Breast epithelium (tissue), 4 donors: ENCODE results near the gene IGF1R. TPM values are rescaled to one million over a fixed set of nuclear protein-coding genes. Genes with fewer than 3 reads are reported as not detected.
A peak's percentile ranks its signal among the peaks of the same experiment; 100 is the strongest.

Experiments
- DNase-seq, 2 donors: peaks; one replicate each; pipeline ENCODE4 v3.0.0-alpha.2; 2019; ENCODE audit warnings: low spot score in 2 of 2
- H3K27ac ChIP-seq, 2 donors: fragments of 200-600 bp; sonication (generic) in 1 of 2; one replicate each; pipeline ENCODE4 v1.5.1; 2016 to 2019; ENCODE audit warnings: mild to moderate bottlenecking in 1 of 2
- H3K27me3 ChIP-seq, 2 donors: fragments of 200-600 bp; sonication (generic) in 1 of 2; one replicate each; pipeline versions ENCODE4 v1.5.1 to v1.6.0; 2017 to 2019; ENCODE audit warnings: control low read depth in 1 of 2, mild to moderate bottlenecking in 1 of 2
- H3K36me3 ChIP-seq: fragments of 200-600 bp; one replicate; pipeline ENCODE4 v1.5.1; 2019
- H3K4me1 ChIP-seq, 2 donors: fragments of 200-600 bp; sonication (generic); one replicate each; pipeline ENCODE4 v1.5.1; 2016 to 2019; ENCODE audit warnings: control low read depth in 1 of 2
- H3K4me3 ChIP-seq, 3 donors: fragments of 200-600 bp; sonication (generic); 1 replicate in 2 of 3; 2 replicates in 1 of 3; pipeline ENCODE4 v1.5.1; 2016 to 2019; ENCODE audit warnings: mild to moderate bottlenecking in 3 of 3, moderate library complexity in 2 of 3
- H3K9me3 ChIP-seq, 2 donors: fragments of 200-600 bp; sonication (generic) in 1 of 2; one replicate each; pipeline ENCODE4 v1.5.1; 2016 to 2019; ENCODE audit warnings: control low read depth in 1 of 2
- POLR2A ChIP-seq: fragments of 450-650 bp; IDR thresholded peaks from one replicate; pipeline ENCODE4 v1.6.1; 2016; ENCODE audit warnings: antibody characterized with exemption, mild to moderate bottlenecking, moderate library complexity
- POLR2AphosphoS5 ChIP-seq, 3 donors: sonication (generic); formaldehyde crosslinking; IDR thresholded peaks; one replicate each; pipeline ENCODE4 v1.6.1; 2017; ENCODE audit warnings: antibody characterized with exemption in 3 of 3
- intact Hi-C: fragments of 100-400 bp; cut with DNase I; formaldehyde crosslinking; loops from one replicate; pipeline ENCODE4 v1.15.1; 2023; ENCODE audit warnings: low total_unique reads
- total RNA-seq, 3 donors: library from RNA; depleted of rRNA; stranded (reverse); fragments of >200 nt; gene quantifications; one replicate each; pipeline ENCODE4 v1.1.0, GENCODE V29; 2016
- TF ChIP-seq, protein P1 (sequence below), 3 donors: fragments of 450-650 bp; IDR thresholded peaks; one replicate each; pipeline ENCODE4 v1.5.1; 2016 to 2017; ENCODE audit warnings: antibody characterized with exemption in 3 of 3, mild to moderate bottlenecking in 3 of 3, moderate library complexity in 3 of 3

The IGF1R gene
- total RNA-seq, 3 donors from 2014 or later, result 61.8 to 146 (median 103) TPM

DNA sequence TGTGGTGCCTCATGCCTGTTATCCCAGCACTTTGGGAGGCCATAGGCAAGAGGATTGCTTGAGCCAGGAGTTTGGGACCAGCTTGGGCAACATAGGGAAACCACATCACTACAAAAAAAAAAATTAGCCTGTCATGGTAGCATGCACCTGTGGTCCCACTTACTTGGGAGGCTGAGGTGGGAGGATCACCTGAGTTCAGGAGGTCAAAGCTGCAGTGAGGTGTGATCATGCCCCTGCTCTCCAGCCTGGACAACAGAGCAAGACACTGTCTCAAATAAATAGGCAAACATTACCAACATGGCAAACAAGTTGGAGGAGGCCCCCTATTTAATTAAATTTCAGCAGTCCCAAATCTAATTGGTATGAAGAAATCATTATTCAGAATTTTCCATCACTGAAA lies 215.6 kb downstream of the IGF1R start:
- Histone ChIP-seq H3K27ac (no peak overlapping the region), H3K36me3 (no peaks in the 10 kb centered on the region), H3K27me3 (no peaks in the 10 kb centered on the region), H3K4me3 (no peak overlapping the region), H3K4me1 (peaks cover 0 to 7% of the 10 kb centered on the region in 2 donors), H3K9me3 (no peaks in the 10 kb centered on the region)
- TF ChIP-seq, protein P1, sequence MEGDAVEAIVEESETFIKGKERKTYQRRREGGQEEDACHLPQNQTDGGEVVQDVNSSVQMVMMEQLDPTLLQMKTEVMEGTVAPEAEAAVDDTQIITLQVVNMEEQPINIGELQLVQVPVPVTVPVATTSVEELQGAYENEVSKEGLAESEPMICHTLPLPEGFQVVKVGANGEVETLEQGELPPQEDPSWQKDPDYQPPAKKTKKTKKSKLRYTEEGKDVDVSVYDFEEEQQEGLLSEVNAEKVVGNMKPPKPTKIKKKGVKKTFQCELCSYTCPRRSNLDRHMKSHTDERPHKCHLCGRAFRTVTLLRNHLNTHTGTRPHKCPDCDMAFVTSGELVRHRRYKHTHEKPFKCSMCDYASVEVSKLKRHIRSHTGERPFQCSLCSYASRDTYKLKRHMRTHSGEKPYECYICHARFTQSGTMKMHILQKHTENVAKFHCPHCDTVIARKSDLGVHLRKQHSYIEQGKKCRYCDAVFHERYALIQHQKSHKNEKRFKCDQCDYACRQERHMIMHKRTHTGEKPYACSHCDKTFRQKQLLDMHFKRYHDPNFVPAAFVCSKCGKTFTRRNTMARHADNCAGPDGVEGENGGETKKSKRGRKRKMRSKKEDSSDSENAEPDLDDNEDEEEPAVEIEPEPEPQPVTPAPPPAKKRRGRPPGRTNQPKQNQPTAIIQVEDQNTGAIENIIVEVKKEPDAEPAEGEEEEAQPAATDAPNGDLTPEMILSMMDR (IDR thresholded peaks at IDR 0.05), result no peak
- TF ChIP-seq POLR2AphosphoS5 (IDR thresholded peaks at IDR 0.05), result no peak
- TF ChIP-seq POLR2A, result no peak
- DNase-seq, result no peak
- intact Hi-C loops, result no loop called here

DNA sequence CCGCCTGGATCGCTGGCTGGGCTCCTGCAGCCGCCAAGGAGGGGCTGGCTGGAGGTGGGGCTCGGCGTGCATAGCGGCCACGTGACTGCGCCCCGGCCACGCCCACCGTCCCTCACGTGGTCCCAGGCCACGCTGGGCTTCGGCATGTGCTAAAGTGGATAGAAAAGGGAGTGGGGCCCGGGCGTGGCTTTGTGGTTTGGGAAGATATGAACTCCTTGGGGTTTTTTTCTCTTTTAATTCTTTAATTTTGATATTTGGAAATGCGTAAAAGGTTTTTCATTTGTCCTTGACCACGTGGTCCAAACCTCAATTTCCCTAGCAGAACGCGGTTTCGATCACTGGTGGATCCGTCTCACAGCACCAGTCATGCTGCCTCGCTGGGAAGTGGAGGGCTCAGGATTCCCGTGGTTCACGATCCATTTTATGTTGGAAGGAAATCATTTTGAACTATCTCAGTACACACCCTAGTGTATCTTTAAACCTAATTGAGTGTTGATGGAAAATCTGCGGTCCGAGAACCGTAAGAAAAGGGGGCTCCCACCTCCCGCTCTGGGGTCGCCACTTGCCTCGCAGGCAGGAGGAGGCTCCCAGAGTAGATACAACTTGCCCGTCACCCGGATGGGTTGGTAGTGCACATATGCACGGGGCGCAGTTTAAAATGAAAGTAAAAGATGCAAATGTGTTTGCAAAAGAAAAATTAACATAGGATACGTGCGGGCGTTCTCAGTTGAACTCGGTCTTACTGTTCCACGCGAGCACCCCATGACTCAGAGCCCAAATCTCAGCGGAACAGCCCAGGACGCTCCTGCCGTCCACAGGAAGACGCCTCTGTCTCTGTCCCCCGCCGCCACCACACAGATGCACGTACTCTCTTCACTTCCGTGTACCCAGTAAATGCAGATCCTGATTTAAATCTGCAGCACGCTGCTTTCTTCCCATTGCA lies 217.3 kb downstream of the IGF1R start:
- intact Hi-C loops, result no loop called here

DNA sequence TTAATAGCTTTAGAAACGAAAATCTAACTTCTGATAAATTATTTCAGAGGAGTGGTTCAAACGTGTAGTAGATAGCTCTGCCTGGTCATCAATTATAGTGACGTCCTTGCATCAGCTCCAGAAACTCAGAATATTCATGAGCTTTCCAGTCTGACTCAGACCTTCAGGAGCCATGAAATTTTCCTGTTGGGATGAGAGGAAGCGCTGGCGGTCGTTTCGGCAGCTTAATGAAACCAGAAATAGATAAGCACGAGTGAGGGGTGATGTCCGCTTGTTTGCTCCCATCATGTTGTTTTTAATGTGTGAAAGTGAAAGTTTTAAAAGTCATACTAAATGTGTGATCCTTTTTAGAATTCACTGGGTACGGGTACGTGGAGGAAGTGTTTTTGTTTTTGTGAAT lies 218.2 kb downstream of the IGF1R start:
- H3K27me3 ChIP-seq, result no peaks in the 10 kb centered on the region
- DNase-seq, result no peak
- H3K9me3 ChIP-seq, result no peaks in the 10 kb centered on the region
- intact Hi-C loops, result no loop called here
- no peaks in the 10 kb centered on the region for H3K4me1 ChIP-seq
- H3K4me3 ChIP-seq, result peak overlapping the region; percentile 47 to 63 (median 49)
- H3K36me3 ChIP-seq, result no peaks in the 10 kb centered on the region
- peak overlapping the region; percentile 39 to 54 for H3K27ac ChIP-seq
- TF ChIP-seq, protein P1 (IDR thresholded peaks at IDR 0.05), result no peak
- TF ChIP-seq POLR2AphosphoS5 (IDR thresholded peaks at IDR 0.05) (no peak), POLR2A (no peak)

More for the DNA sequence above, 217.3 kb downstream of the IGF1R start:
- Histone ChIP-seq H3K9me3 (no peaks in the 10 kb centered on the region), H3K27me3 (no peaks in the 10 kb centered on the region), H3K36me3 (no peaks in the 10 kb centered on the region), H3K4me1 (peaks cover 0 to 2% of the 10 kb centered on the region in 2 donors), H3K27ac (peak overlapping the region; percentile 63 to 66), H3K4me3 (peak overlapping the region; percentile 47 to 63 (median 49))
- DNase-seq, result peak; percentile 58 to 64
- TF ChIP-seq POLR2AphosphoS5 (IDR thresholded peaks at IDR 0.05) (no peak), POLR2A (no peak)
- TF ChIP-seq, protein P1 (IDR thresholded peaks at IDR 0.05), result no peak

DNA sequence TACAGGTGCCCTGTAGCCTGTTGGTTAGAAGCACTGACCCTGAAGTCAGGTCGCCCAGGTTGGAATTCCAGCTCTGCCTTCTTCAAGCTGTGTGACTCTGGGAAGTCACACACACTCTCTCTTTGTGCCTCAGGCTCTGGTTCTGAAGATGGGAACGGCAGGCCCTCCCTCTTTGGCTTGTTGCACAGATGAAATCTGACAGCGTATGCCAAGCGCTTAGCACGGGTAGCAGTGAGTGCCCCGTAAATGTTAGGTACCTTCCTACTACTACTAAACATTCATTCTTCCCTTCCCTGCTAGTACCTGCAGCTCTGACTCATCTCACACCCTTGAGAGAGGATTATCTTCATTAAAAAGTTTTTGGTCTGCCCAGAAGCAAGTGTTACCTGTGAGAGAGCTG lies 220.2 kb downstream of the IGF1R start:
- TF ChIP-seq, protein P1 (IDR thresholded peaks at IDR 0.05), result no peak
- no peak for TF ChIP-seq POLR2A
- no peak for TF ChIP-seq POLR2AphosphoS5 (IDR thresholded peaks at IDR 0.05)
- Histone ChIP-seq H3K4me1 (peaks cover 1 to 4% of the 10 kb centered on the region in 2 donors), H3K9me3 (no peaks in the 10 kb centered on the region), H3K36me3 (no peaks in the 10 kb centered on the region), H3K4me3 (no peak overlapping the region), H3K27ac (no peak overlapping the region), H3K27me3 (no peaks in the 10 kb centered on the region)
- no peak for DNase-seq
- intact Hi-C loops, result no loop called here

DNA sequence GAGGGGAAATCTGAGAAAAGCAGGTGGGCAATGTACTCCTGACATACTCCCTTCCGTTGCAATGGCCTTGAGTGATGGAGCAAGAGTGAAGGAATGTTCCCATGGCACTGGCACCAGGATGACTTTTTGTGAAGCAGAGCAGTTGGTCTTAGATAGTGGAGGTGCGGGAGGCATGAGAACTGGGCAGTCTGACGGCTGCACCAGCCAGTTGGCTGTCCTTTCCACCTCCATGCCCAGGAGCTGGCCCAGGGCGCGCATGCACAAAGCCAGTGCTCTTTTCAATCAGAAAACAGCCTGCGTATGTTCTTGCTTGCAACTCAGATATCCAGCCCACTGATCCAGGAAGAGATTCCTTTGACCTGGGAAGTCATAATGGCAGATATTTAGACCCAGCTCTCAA lies 222.4 kb downstream of the IGF1R start:
- Histone ChIP-seq H3K9me3 (no peaks in the 10 kb centered on the region), H3K27ac (no peak overlapping the region), H3K27me3 (no peaks in the 10 kb centered on the region), H3K4me1 (peaks cover 5 to 13% of the 10 kb centered on the region in 2 donors), H3K4me3 (no peak overlapping the region), H3K36me3 (no peaks in the 10 kb centered on the region)
- no peak for DNase-seq
- no peak for TF ChIP-seq POLR2A
- TF ChIP-seq, protein P1 (IDR thresholded peaks at IDR 0.05), result no peak
- no peak for TF ChIP-seq POLR2AphosphoS5 (IDR thresholded peaks at IDR 0.05)
- intact Hi-C loops, result no loop called here
